HG03521 (cell line): Measurements from ENCODE around the gene GBX1.

Experiments used
- ATAC-seq: cut with Tn5 transposase; IDR thresholded peaks from one replicate; pipeline ENCODE4 v1.9.1; 2021; ENCODE audit warnings: mild to moderate bottlenecking, moderate library complexity; ENCODE audit not compliant: unreplicated experiment

The GBX1 gene

DNA sequence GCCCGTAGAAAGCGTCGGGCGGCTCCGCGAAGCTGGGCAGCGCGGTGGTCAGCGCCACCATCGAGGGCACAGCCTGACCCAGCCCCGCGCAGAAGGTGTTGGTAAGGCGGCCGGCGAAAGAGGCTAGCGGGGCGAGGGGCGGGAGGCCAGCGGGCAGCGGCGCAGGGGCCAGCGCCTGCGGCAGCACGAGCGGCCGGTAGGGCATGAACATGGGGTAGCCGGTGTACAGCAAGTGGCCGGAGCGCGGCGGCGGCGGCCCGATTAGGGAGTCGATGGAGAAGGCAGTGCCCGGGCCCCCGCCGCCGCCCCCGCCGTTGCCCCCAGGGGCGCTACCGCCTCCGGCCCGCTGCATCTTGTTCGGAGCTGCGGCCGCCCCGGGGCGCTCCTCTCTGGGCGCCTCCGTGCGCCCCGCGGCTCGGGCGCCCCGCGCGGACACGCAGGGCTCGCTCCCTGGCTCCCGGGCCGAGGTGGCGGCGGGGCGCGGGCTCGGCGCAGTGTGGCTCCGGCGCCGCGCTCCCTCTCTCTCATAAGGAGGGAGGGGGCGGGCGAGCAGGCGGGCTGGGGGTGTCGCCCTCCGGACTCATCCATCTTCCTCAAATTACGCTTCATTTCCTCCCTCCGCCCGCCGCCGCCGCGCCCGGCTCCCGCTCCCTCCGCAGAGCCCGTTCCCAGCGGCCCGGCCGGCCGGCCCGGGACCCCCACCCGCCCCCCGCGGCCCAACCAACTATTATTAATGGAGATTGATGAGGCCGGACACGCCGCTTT lies at the start of gene GBX1:
TSS of gene GBX1 (minus strand) at position 498 of the 765 bp plus-strand sequence. CDS start at position 352, 146 bp downstream.
- ATAC-seq: no peak

DNA sequence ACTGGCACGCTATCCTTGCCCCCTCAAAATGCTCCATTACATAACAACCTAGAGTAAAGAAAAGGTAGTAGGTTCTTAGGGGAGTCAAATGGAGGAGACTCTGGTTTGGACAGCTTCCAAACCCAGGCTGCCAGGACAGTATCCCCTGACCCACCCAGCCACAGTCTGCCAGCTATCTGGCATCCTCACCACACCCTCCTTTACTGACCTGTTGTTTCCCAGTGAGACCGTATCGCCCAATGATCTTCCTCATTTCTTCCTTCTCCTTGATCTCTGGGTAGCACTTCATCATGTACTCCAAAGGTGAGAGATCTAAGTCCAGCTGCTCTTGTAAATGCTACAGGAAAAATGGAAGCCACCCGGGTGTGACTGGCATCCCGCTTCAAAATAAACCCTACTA lies 47.9 kb upstream of the GBX1 start:
- no peak for ATAC-seq

GRCh38 chr7:151213826-151214225 lies 46.3 kb upstream of the GBX1 start:
- ATAC-seq: no peak

- ATAC-seq: no peak
Measured at GRCh38 chr7:151212626-151213025, 45.1 kb upstream of the GBX1 start.

DNA sequence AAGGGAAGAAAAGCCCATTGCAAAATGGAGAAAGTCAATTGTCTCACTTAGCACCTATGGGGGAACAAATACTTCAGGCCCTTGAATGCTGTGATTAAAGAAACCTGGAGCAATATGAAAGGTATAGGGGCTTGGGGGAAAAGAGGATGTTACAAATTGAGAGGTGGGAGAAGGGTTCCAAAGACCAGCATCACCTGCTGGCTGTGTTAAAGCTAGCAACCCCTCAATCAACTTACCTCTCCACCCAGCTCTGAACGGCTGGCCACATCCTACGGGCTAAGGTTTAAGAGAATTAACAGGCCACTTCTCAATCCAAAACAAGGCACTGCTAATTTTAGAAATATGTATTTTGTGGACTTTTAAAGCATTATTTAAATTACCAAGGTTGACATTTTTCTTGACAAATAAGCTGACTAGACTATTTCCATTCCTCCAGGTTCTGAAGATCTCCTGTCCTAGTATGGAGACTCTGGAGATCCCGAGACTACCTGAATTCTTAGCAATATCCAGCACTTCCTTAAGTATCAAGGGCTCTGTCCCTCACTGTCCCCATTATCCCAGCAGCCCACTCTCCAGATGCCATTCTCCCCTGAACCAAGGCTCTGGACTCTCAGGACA lies 43.8 kb upstream of the GBX1 start:
- ATAC-seq: no peak

GRCh38 chr7:151210087-151210854 lies 42.8 kb upstream of the GBX1 start, which contains the start of gene H2BK1:
H2BK1 (minus strand) TSS chr7:151210488; CDS start chr7:151210318, 170 bp downstream.
- ATAC-seq: no peak

- ATAC-seq: no peak
Measured at GRCh38 chr7:151209588-151209987, 42.1 kb upstream of the GBX1 start.

DNA sequence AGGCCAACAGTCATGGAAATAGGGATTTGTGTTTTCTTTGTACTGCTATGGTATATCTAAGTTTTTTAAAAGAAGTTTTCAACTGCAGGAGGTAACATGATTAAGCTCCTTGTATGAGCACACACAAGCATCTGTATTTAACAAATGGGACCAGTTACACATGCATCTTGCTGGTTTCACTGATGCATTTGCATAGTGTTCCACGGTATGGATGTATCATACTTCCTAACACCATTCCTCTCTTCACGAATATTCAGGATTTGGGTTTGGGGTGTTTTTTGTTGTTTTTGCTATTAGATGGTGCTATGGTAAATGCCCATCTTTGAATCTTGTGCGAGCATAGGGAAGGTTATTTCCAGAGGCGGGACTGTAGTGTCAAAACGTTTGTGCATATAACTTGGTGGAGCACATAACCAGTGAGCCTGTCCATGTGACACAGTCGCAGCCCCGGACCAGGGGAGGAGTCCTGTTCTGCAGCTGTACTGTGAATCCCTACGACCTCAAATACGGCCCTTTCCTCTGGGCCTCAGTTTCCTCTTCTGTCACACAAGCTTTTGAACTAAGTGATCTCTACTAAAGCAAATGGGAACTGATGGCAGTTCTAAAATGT lies 40.9 kb upstream of the GBX1 start:
- no peak for ATAC-seq

GRCh38 chr7:151207804-151208203 lies 40.3 kb upstream of the GBX1 start:
- ATAC-seq: no peak

- no peak for ATAC-seq
Measured at GRCh38 chr7:151207315-151207714, 39.8 kb upstream of the GBX1 start.

DNA sequence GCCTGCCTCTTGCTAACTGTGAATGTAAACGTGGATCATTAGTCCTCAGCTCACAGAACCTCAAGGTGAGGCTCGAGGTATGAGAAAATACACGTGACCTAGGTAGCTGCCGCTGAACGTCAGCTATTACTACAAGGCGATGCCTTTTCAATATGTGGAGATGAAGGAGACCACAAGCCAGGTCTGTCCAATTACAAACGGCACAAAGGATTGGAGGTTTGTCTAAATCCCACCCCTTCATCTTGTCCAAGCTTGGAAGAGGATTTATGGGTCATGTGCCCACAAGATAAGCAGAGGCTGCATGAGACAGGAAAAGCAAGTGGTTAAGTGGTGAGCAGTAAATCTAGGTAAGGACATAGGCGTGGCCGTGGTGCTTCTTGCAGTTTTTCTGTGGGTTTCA lies 39.4 kb upstream of the GBX1 start:
- ATAC-seq: no peak

DNA sequence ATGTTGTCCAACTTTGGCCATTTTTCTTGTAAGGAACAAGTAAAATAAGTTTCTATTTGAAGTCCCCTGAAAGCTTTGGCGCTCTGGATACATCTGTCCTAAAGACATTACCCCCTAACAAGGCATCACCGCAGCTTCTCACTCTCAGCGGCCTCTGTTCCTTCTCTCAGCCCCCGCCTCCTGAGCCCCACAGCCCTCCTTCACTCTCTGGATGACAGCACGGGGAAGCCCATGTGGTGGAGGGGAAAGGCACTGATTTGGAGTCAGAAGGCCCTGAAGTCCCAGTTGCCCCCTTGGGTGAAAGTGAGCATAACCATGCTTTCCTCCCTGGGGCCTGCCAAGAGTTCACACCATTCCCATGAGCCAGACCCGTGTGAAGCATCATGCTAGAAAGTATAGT lies 38.2 kb upstream of the GBX1 start:
- ATAC-seq: no peak

GRCh38 chr7:151204383-151205032 lies 37.0 kb upstream of the GBX1 start:
- ATAC-seq: no peak

GRCh38 chr7:151202836-151203235 lies 35.3 kb upstream of the GBX1 start:
- ATAC-seq: no peak

GRCh38 chr7:151201751-151202150 lies 34.3 kb upstream of the GBX1 start:
- no peak for ATAC-seq

DNA sequence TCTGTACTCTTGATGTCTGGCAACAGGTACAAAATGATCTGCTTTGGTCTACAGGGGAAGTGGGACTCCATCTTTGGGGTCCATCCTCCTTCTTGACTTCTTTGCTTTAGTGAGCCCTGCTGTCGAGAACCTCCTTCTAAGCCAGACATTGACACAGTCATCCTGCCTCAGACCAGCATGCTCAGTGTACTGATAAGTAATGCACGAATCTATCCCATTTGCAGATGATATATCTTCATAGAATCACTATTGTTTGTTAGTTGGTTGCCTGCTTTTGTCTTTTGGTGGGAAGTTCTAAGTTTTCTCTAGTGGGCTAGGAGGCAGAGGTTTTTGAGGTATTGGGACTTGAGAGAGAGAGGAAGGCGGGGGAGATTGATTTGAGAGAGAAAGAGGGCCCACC lies 33.9 kb upstream of the GBX1 start:
- ATAC-seq: no peak

DNA sequence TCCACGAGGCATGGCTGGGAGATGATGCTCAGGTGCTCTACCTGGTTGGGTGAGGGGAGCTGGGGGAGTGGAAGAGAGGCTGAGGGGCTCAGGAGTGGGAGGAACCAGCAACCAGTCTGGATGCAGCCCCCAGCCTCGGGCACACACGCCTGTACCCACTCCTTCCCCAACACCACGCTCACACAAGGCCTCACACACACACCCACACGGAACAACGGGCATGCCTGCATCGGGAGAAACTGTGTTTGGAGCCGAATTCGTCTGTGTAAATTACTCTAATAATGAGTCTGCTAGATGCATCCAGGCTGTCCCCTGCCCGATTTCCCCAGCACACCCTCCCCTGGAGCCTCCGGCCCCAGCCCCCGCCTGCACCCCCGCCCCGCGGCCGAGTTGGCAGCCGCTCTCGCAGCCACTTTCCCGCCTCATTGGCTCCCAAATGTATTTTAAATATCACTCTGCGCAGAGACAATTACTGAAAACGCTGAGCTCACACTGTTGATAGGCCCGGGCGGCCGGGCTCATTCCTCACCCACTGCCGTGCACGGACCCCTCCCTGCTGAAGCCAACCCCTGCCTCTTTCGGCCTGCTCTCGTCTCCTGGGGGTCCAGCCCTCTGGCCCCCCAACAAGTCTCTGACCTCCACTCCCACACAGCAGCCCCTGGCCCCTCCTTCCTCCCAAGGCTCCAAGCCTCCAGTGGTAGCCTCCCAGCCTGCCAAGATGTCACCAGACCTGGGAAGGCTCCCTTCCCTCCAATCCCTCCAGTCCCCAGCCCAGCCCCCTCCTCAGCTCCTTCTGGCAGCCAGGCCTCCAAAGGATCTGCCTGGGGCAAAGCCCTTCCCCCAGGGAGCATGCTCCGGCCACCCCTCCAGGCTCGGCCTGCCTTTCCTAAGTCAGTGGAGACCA lies 31.7 kb upstream of the GBX1 start:
- no peak for ATAC-seq

- no peak for ATAC-seq
Measured at GRCh38 chr7:151197932-151198331, 30.4 kb upstream of the GBX1 start.

DNA sequence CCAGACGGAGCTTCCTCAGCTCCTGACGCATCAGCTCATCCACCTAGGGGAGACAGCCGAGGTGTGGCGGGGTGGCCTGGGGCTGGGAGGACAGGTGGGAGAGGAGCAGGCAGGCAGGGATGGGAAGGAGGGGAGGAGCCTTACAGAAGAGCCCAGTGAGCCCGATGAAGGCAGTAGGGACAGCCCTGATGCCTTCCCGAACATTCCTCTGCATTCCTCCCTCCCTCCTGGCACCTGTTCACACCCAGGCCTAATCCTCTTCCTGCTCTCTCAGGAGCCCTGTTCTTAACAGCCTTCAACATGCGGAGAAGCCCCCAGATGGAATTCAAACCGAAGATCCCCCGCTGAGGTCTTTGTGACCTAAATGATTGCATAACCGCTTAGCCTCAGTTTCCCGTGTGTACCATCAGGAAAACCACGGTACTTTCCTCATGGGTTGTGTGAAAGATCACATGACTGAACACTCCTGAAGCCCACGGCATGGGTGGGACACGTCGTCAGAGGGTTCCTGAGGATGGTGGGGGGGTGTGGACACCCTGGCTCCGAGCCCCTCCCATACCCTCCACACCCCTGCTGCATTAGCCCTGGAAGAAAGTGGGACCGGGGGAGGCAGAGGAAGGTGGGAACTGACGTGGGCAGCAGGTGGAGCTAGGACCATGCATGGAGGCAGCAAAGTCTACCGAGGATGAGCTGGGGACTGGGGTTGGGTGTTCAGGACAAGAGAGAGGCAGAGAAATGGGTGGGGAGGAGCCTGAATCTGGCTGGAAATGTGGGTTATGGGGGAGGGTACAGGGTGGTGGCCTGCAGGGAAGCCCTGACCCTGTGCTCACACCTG lies 28.3 kb upstream of the GBX1 start:
- ATAC-seq: no peak
